PC-9 (cell line): ENCODE data around the gene EGFR.

Experiments used
- EZH2 ChIP-seq: fragments of 200-600 bp; sonication (generic); IDR thresholded peaks from 2 replicates; pipeline ENCODE4 v1.8.0; 2017; ENCODE audit warnings: antibody characterized with exemption, low read depth
- TF ChIP-seq, protein P1 (sequence below): fragments of 200-600 bp; sonication (generic); conservative IDR thresholded peaks from 2 replicates; pipeline ENCODE4 v1.6.1; 2017; ENCODE audit warnings: mixed run types, antibody characterized with exemption, mild to moderate bottlenecking, moderate library complexity

DNA sequence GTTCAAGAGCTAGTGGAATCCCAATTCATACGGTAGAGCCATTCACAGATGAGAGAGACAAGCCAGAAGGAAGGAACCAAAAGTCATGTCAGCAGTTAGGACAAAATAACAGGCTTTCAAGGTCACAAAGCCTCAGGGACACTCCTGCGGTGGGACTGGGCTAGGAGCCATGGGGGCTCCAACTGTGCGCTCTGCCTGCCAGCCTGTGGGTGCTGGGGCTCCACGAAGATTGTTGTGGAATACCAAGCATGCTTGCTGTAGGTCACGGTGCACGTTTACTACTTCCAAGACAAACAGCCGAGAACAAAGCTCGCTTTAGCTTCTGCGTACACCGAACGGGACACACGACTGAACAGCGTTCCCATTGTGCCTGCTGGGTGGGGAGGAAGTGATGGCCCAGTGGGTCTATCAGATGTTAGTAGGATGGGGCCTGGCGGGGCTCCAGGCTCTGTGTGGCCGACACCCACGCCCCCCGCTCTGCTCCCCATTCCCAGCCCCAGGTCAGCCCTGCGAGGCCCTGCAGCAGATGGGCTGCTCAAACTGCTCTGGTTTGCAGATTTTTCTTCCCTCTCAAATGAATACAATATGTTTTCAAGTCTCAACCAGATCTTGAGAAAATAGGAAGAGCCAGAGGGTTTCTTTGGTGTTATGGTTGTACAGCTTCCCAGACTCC, 158.9 kb downstream of the EGFR start:
- TF ChIP-seq, protein P1, sequence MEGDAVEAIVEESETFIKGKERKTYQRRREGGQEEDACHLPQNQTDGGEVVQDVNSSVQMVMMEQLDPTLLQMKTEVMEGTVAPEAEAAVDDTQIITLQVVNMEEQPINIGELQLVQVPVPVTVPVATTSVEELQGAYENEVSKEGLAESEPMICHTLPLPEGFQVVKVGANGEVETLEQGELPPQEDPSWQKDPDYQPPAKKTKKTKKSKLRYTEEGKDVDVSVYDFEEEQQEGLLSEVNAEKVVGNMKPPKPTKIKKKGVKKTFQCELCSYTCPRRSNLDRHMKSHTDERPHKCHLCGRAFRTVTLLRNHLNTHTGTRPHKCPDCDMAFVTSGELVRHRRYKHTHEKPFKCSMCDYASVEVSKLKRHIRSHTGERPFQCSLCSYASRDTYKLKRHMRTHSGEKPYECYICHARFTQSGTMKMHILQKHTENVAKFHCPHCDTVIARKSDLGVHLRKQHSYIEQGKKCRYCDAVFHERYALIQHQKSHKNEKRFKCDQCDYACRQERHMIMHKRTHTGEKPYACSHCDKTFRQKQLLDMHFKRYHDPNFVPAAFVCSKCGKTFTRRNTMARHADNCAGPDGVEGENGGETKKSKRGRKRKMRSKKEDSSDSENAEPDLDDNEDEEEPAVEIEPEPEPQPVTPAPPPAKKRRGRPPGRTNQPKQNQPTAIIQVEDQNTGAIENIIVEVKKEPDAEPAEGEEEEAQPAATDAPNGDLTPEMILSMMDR, result no peak
- no peak for TF ChIP-seq EZH2
